ENCODE measurements around the gene MAPK7.
A peak's percentile ranks its signal among the peaks of the same experiment; 100 is the strongest.
"Not testable (repeated sequence)": the region's sequence is repeated elsewhere in the genome, so short reads cannot be mapped to it uniquely, and the experiment has no call there.

Gene MAPK7

GRCh38 chr17:19343671-19344151 is 34.6 kb upstream of the MAPK7 start:
- DNase-seq = no peak

- no peak for DNase-seq
Observed at GRCh38 chr17:19344311-19345066, 33.8 kb upstream of the MAPK7 start.

- DNase-seq = no peak
Observed at GRCh38 chr17:19345067-19345460, 33.2 kb upstream of the MAPK7 start.

GRCh38 chr17:19345486-19346350 is 32.6 kb upstream of the MAPK7 start:
- DNase-seq = no peak

GRCh38 chr17:19346351-19347255 is 31.7 kb upstream of the MAPK7 start:
- no peak for DNase-seq

GRCh38 chr17:19347323-19348080 is 30.8 kb upstream of the MAPK7 start:
- no peak for DNase-seq

GRCh38 chr17:19348081-19348650 is 30.1 kb upstream of the MAPK7 start:
- no peak for DNase-seq

- DNase-seq = no peak
Observed at GRCh38 chr17:19348806-19349205, 29.5 kb upstream of the MAPK7 start.

GRCh38 chr17:19353401-19353800 is 24.9 kb upstream of the MAPK7 start:
- not testable (repeated sequence) for DNase-seq

- DNase-seq = no peak
Observed at GRCh38 chr17:19354748-19355147, 23.6 kb upstream of the MAPK7 start.

- no peak for DNase-seq
Observed at GRCh38 chr17:19357351-19357750, 20.9 kb upstream of the MAPK7 start.

GRCh38 chr17:19357761-19358160 is 20.5 kb upstream of the MAPK7 start:
- no peak for DNase-seq

GRCh38 chr17:19359151-19359550 is 19.1 kb upstream of the MAPK7 start:
- no peak for DNase-seq

- DNase-seq = no peak
Observed at GRCh38 chr17:19359856-19360255, 18.4 kb upstream of the MAPK7 start.

- no peak for DNase-seq
Observed at GRCh38 chr17:19360772-19361171, 17.5 kb upstream of the MAPK7 start.

GRCh38 chr17:19361326-19361725 is 17.0 kb upstream of the MAPK7 start:
- DNase-seq = no peak

GRCh38 chr17:19361944-19362276 is 16.4 kb upstream of the MAPK7 start:
- DNase-seq = no peak

- DNase-seq = peak; percentile 71 to 83
Observed at GRCh38 chr17:19362277-19363113, 15.8 kb upstream of the MAPK7 start, which contains the start of gene B9D1. TSS of gene B9D1 (minus strand) at chr17:19362723. CDS start at chr17:19362569, 154 bp downstream.

GRCh38 chr17:19363114-19363438 is 15.2 kb upstream of the MAPK7 start:
- DNase-seq = no peak

GRCh38 chr17:19363460-19364035 is 14.8 kb upstream of the MAPK7 start:
- no peak for DNase-seq
